Suppressor macrophage treated with lipopolysaccharide for 1 hour (primary cell): ENCODE measurements around the gene TBX1.

Source experiments
- DNase-seq, 3 donors: peaks; one replicate each; pipeline ENCODE4 v3.0.0-alpha.2; 2020 to 2022

TBX1 gene

DNA sequence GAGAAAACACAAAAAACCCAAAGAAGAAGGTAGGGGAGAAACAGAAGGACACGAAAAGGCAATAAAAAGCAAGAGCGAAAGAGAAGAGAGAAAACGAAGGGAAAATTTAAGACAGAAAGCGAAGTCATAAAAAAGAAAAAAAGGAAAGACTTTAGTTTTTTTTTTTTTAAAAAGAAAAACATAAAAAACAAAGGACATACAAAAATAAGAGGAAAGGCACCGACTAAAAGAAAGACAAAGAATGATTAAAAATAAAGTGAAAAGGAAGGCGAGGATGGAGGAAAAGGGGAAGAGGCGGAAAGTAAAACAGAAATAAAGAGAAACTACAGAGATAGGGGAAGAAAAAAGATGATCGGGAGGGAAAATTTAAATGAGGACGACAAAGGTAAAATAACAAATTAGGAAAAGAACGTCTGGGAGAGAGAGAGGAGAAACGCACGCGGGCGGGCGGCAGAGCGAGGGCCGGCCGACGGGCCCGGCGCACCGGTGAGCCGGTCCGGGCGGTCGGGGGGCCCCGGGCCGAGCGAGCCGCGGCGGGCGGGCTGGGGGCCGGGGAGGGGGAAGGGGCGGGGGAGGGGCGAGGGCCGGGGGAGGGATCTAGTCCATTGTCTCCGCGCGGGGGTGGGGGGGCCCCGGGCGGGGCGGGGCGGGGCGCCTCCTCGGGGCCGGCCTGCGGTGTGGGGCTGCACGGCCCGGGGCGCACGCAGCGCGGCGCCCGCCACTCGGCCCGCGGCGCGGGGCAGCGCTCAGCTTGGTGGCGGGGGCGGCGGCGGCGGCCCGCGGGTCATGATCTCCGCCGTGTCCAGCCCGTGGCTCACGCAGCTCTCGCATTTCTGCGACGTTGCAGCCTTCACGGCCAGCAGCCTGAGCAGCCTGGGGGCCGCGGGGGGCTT is at the start of gene TBX1:
Gene TBX1, plus strand, starts transcription at position 721 of the 893 bp plus-strand sequence. Its CDS starts 66 bp downstream, at position 787.
- DNase-seq, result peak in 1 of 3 donors; percentile 45

DNA sequence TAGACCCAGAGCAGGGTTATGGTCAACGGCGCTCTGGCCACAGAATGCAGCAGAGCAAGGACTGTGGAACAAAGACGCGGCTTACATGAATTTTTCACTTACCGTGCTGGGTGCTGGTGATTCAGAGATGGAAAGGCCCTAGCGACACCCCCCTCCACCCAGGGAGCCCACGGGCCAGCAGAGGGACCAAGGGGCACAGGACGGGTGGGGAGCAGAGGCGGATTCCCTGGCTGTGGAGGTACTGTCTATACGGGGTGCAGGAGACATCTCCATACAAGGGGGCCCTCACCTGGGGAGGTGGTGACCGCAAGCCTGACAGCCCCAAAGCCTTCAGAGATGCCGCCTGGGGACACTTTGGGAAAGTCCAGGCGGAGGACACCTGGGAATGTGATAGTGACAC is 47.3 kb upstream of the TBX1 start:
- DNase-seq, result no peak

- DNase-seq, result peak in 1 of 3 donors; percentile 43
These were observed 46.8 kb upstream of the TBX1 start for GRCh38 chr22:19713650-19714311.

GRCh38 chr22:19714312-19715187 is 46.0 kb upstream of the TBX1 start, which contains the start of gene SEPTIN5:
SEPTIN5 (plus strand) TSS chr22:19714503; CDS start chr22:19714589, 86 bp downstream.
- peak in 2 of 3 donors; percentile 21 to 44 for DNase-seq

DNA sequence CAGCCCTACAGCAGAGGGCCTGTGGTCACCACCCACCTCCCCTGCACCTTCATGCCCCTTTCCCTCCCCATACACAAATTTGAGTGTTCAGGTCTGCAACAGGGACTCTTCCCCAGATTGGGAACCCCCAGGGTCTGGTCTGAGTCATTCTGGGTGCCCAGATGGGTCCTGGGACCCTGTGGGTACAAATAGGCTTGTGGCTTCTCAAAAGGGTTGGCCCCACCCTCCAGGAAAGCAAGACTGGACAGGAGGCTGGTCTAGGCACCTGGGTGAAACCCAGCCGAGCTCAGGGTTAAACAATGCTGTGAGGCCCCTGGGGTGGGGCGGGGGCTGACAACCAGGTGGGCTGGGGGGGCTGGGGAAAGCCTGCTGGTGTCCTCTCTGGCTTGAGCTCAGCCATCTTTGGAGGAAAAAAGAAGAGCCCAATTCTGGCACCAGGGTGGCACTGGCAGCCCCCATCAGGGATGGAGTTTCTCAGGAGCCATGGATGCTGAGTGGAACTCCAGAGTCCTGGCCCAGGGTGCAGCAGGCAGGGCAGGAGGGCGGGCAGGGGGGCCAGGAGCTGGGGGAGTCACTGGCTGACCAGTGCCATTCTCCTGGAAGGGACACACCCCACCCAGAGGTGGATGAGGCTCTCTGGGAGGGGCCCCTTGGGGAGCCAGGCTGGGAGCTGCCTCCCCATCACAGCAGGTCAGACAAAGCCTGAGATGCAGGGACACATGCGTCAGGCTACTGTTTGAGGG is 45.2 kb upstream of the TBX1 start:
- DNase-seq, result no peak

- DNase-seq, result no peak
These were observed 44.3 kb upstream of the TBX1 start for GRCh38 chr22:19716041-19716828.

DNA sequence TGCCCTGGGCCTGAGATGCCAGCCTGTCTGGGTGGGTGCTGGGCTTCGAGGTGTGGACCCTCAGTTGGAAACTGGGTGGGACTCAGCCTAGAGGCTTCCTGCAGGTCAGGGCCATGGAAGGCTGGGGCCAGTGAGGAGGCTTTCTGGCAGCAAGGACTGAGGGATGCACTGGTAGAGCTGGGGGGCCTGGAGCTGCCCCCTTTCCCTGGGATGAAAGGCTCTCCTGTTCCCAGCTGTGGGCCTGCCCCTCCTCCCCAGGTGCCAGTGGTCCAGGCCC is 43.8 kb upstream of the TBX1 start:
- no peak for DNase-seq

DNA sequence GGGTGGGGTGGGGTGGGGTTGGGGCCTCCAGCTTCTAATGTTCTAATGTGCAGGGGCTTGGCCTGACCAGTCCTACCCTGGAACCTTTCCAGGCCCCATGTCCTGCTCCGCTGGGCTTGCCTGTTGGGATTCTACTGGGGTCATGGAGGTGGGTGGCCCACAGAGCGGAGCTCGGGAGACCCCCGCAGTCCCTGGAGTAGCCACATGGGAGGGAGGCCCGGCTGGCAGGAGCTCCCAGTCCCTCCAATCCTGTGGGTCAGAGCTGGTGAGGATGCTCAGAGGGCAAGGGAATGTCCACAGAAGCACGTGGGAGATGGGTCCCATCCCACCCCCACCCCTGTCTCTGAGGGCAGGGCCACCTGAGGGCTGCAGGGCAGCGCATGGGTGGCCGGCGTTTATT is 43.4 kb upstream of the TBX1 start:
- DNase-seq, result no peak

DNA sequence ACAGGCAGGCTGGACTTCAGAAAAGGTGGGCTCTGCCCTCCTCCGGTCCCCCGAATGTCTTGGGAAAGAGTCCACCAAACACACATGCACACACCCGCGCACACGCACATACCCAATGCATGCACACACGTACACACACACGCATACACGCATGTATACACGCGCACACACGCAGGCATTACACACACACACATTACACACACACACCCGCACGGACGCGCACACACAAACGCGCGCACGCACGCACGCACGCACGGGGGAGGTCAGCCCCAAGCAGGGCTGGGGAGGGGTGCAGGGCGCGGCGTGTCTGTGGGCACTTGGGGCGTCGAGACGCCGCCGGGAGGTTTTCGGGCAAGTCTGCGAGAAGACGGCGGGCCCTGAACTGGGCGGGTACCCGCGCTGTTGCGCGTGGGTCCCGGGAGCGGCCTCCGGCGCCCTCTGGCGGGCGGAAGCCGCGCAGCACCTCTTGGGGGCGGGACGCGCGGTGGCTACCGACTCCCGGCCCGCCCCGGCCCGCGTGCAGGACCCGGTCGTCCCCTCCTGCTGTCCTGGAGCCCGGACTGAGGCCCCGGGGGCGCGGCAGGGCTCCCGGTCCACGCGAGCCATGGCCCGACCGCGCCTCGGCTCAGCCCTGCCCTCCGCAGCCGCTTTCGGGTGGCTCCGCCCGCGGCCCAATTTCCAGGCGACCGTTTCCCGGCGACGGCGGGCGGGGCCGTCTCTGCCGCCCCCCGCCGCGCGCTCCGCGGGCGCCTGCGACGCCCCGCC is 42.7 kb upstream of the TBX1 start:
- DNase-seq, result peak; percentile 72 to 91 (median 87)

DNA sequence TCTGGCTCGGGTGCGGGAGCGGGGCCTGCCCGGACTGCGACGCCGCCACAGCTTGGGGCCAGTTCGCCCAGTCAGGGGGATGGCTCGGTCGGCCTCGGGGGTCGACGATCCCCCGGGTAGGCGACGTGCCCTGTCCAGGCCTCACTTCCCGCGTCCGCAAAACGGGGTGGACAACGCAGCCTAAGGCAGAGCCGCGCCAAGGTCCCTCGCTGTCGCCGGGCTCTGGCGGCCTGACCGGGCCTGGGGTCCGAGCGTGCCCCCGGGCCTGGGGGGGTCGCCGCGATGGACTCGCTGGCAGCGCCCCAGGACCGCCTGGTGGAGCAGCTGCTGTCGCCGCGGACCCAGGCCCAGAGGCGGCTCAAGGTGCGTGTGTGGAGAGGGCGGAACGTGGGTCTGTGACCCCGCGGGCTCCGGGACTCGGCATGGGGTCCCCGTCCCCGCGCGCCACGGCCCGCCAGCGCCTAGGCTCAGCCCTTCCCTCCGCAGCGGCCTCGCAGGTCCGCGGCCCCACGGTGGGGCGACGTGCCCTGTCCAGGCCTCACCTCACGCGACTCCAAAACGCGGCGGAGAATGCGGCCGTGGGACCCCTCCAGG is 42.0 kb upstream of the TBX1 start:
- no peak for DNase-seq

DNA sequence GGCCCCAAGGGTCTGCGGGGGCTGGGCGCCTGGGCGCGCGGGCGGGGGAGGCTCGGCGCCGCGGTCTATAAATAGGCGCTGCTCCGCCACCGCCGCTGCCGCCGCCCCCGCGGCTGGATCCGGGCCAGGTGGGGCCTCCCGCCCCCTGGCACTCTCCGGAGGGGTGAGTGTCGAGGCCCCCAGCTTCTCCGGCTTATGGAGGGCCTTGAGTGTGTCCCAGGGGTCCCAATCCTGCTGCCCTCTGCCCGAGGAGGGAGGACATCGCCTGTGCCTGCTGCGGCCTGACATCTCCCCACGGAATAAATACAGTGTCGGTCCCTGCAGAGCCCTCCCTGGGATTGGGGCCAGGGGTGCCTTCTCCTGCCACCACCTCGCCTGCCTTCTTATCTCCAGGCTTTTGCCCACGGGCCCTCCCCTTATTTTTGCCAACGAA is 41.5 kb upstream of the TBX1 start:
- DNase-seq, result no peak

DNA sequence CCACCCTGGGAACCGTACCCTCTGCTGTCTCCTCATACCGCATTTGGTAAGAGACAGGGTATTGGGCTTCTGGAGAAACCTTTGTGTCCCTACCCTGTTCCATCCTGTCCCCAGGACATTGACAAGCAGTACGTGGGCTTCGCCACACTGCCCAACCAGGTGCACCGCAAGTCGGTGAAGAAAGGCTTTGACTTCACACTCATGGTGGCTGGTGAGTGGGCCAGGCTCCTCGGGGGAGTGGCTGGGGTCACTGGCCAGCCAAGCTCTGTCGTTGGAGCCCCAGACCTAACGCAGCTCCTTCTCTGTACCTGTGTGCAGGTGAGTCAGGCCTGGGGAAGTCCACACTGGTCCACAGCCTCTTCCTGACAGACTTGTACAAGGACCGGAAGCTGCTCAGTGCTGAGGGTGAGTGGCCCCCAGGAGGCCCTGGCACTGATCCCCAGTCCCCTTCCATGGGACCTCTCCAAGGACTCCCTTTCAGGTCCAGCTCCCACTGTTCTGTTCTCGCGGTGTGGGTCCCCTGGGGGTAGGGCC is 41.0 kb upstream of the TBX1 start:
- no peak for DNase-seq

- DNase-seq, result no peak
These were observed 40.3 kb upstream of the TBX1 start for GRCh38 chr22:19720150-19720827.

DNA sequence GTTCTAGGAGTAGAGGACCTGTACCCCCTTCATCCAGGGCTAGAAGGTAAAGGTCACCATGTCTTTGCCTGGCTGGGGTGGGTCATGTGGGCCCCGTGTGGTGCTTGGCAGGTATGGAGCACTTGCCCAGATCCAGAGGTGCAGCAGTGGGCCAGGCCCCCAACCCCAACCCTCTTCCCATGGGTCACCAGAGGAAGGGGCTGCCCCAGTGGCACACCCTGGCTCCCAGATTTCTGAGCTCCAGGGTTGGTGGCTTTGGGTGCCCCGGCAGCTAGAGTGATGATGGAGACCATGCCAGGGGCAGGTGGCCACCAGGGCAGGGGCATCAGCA is 39.6 kb upstream of the TBX1 start:
- DNase-seq, result no peak

DNA sequence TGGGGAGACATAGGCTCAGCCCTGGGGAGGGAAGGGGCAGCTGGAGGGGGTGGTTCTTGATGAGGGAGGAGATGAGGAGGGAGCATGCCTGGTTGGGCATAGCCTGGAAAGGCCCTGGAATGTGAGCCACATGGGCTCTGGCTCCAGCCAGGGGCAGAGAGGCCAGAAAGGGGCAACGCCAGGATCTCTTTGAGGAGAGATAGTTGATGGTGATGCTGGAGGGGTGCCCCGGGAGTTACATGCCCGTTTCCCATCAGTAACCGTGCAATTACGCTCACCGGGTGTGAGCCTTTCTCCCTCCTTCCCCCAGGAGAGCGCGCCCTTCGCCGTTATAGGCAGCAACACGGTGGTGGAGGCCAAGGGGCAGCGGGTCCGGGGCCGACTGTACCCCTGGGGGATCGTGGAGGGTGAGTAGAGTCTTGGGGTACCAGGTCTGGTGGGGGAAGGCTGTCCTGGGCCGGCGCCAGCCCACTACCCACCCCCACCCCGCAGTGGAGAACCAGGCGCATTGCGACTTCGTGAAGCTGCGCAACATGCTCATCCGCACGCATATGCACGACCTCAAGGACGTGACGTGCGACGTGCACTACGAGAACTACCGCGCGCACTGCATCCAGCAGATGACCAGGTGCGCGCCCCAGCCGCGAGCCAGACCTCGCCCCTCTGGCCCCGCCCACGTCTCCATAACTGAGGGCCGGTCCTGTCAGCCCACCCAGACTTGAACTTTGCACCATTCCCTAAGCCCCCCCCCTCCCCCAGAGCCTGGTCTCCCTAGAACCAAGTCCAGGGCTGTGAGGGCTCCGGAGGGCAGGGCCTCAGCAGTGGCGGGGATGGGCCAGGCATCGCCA is 39.0 kb upstream of the TBX1 start:
- no peak for DNase-seq

- no peak for DNase-seq
These were observed 38.2 kb upstream of the TBX1 start for GRCh38 chr22:19722178-19722981.

GRCh38 chr22:19722982-19723231 is 37.7 kb upstream of the TBX1 start:
- no peak for DNase-seq
